Panc1 (cell line): ENCODE data around the gene CXCR6. TPM values are rescaled to one million over a fixed set of nuclear protein-coding genes. Genes with fewer than 3 reads are reported as not detected.

Experiments used
- ATAC-seq: fragments of 200-7000 bp; cut with Tn5 transposase; 2 replicates; pipeline ENCODE4 v1.9.1; 2020; ENCODE audit warnings: mild to moderate bottlenecking, moderate library complexity
- BruUV-seq: library from RNA; stranded (reverse); fragments of 400-500 nt; replicated peaks from 2 replicates; lab custom pipeline; 2021; lab: Mats Ljungman, UMichigan
- CTCF ChIA-PET: fragments of 300-600 bp; sonication (Branson Sonifier 250); formaldehyde crosslinking; loops from one replicate; lab custom pipeline; 2022; ENCODE audit warnings: antibody characterized with exemption; lab: Charles Lee
- POLR2A ChIA-PET: fragments of 300-600 bp; sonication (Branson Sonifier 250); formaldehyde crosslinking; loops from one replicate; lab custom pipeline; 2022; ENCODE audit warnings: antibody characterized with exemption; lab: Charles Lee
- DNase-seq: peaks from one replicate; pipeline ENCODE4 v3.0.0-alpha.2; 2010; ENCODE audit warnings: low read depth, low spot score
- H3K27ac ChIP-seq: 2 replicates; pipeline ENCODE4 v1.5.1; 2011; ENCODE audit warnings: mild to moderate bottlenecking, low read length, inconsistent platforms
- H3K27me3 ChIP-seq: fragments of 200-500 bp; sonication (Bioruptor generic); 2 replicates; pipeline ENCODE4 v1.6.0; 2014; ENCODE audit warnings: low read length, inconsistent platforms; ENCODE audit not compliant: control insufficient read depth, insufficient read depth
- H3K36me3 ChIP-seq: fragments of 200-500 bp; sonication (Bioruptor generic); 2 replicates; pipeline ENCODE4 v1.5.1; 2014; ENCODE audit warnings: inconsistent platforms, mild to moderate bottlenecking, low read length, moderate library complexity; ENCODE audit not compliant: control insufficient read depth, insufficient read depth
- H3K4me1 ChIP-seq: 2 replicates; pipeline ENCODE4 v1.5.1; 2011; ENCODE audit warnings: inconsistent platforms, mild to moderate bottlenecking, low read length, moderate library complexity; ENCODE audit not compliant: control insufficient read depth, insufficient read depth
- H3K4me3 ChIP-seq, 2 experiments: 2 replicates each; pipeline ENCODE4 v1.5.1; 2011 to 2012; ENCODE audit warnings: low read depth in 2 of 2, low read length in 2 of 2, mild to moderate bottlenecking in 2 of 2, inconsistent platforms in 1 of 2, moderate library complexity in 1 of 2
- H3K9me3 ChIP-seq: fragments of 200-500 bp; sonication (Bioruptor generic); 2 replicates; pipeline ENCODE4 v1.5.1; 2014; ENCODE audit warnings: low read depth, mild to moderate bottlenecking, inconsistent platforms, low read length, moderate library complexity; ENCODE audit not compliant: control insufficient read depth, insufficient read depth
- CTCF ChIP-seq: fragments of 450-650 bp; IDR thresholded peaks from 2 replicates; pipeline ENCODE4 v1.5.1; 2017; ENCODE audit warnings: mild to moderate bottlenecking
- POLR2AphosphoS5 ChIP-seq: IDR thresholded peaks from 2 replicates; pipeline ENCODE4 v1.6.1; 2012; ENCODE audit warnings: mild to moderate bottlenecking, low read depth, low read length, moderate library complexity
- REST ChIP-seq, 2 experiments: IDR thresholded peaks; 2 replicates each; pipeline ENCODE4 v1.6.1; 2011 to 2012; ENCODE audit warnings: low read depth in 2 of 2, control low read depth in 1 of 2, low read length in 1 of 2, mild to moderate bottlenecking in 1 of 2, moderate library complexity in 1 of 2; ENCODE audit not compliant: insufficient read depth in 1 of 2
- SIN3A ChIP-seq: IDR thresholded peaks from 2 replicates; pipeline ENCODE4 v1.6.1; 2012; ENCODE audit warnings: low read depth, mild to moderate bottlenecking, low read length, moderate library complexity, borderline replicate concordance; ENCODE audit not compliant: insufficient read depth
- TCF7L2 ChIP-seq: IDR thresholded peaks from 2 replicates; pipeline ENCODE4 v1.6.1; 2011; ENCODE audit warnings: mild to moderate bottlenecking, low read depth, low read length, inconsistent platforms
- in situ Hi-C: cut with HindIII; loops from 2 replicates; pipeline ENCODE4 v1.10.0; 2016; ENCODE audit warnings: low sequenced_read_pairs, low pct_unique_long_range_greater_than_20kb
- intact Hi-C: fragments of 100-400 bp; cut with micrococcal nuclease; formaldehyde crosslinking; loops from one replicate; pipeline ENCODE4 v1.10.0; 2022; ENCODE audit not compliant: unreplicated experiment
- total RNA-seq: library from RNA; stranded (reverse); gene quantifications from one replicate; pipeline ENCODE4 v1.2.1, GENCODE V29; 2021; ENCODE audit not compliant: unreplicated experiment

The CXCR6 gene
- total RNA-seq, 1 experiment from 2014 or later = not detected

- peaks cover 4% of the 10 kb centered on the region; the same call in 1 of the 2 replicates for H3K4me1 ChIP-seq
- ChIA-PET CTCF (no interaction called here), POLR2A (no interaction called here)
- intact Hi-C loops (no loop called here), in situ Hi-C loops (no loop called here)
- ATAC-seq = no peak
- DNase-seq = no peak
- H3K27ac ChIP-seq = no peak overlapping the region
- no peaks in the 10 kb centered on the region for H3K36me3 ChIP-seq
- H3K4me3 ChIP-seq = no peak overlapping the region
- no peaks in the 10 kb centered on the region for H3K27me3 ChIP-seq
- H3K9me3 ChIP-seq = no peaks in the 10 kb centered on the region
- TF ChIP-seq REST (IDR thresholded peaks at IDR 0.05; ENCODE audit: insufficient read depth in 1 of 2, low read depth in 2 of 2, low read length in 1 of 2) (no peak), POLR2AphosphoS5 (no peak), CTCF (no peak), TCF7L2 (no peak), SIN3A (no peak)
- BruUV-seq = no TSS peak
Observed at GRCh38 chr3:45983770-45984169, 40.5 kb downstream of the CXCR6 start.

GRCh38 chr3:45984331-45985312, 41.4 kb downstream of the CXCR6 start:
- H3K4me3 ChIP-seq = no peak overlapping the region
- in situ Hi-C loops (no loop called here), intact Hi-C loops (no loop called here)
- H3K27me3 ChIP-seq = no peaks in the 10 kb centered on the region
- no peaks in the 10 kb centered on the region for H3K9me3 ChIP-seq
- no peak overlapping the region for H3K27ac ChIP-seq
- TF ChIP-seq POLR2AphosphoS5 = no peak
- TF ChIP-seq REST (IDR thresholded peaks at IDR 0.05; ENCODE audit: insufficient read depth in 1 of 2, low read depth in 2 of 2, low read length in 1 of 2) = no peak
- no peak for TF ChIP-seq CTCF
- no peak for TF ChIP-seq SIN3A
- TF ChIP-seq TCF7L2 = no peak
- no peak for ATAC-seq
- DNase-seq = no peak
- ChIA-PET CTCF (no interaction called here), POLR2A (no interaction called here)
- peaks cover 4% of the 10 kb centered on the region; the same call in 1 of the 2 replicates for H3K4me1 ChIP-seq
- no peaks in the 10 kb centered on the region for H3K36me3 ChIP-seq
- no TSS peak for BruUV-seq
